Right atrium auricular region (tissue), 2 donors: ENCODE data around the gene MAP4. TPM values are rescaled to one million over a fixed set of nuclear protein-coding genes. Genes with fewer than 3 reads are reported as not detected.

ENCODE experiments used
- DNase-seq: peaks from one replicate; pipeline ENCODE4 v3.0.0-alpha.2; 2019; ENCODE audit warnings: low spot score
- H3K27ac ChIP-seq, 2 donors: fragments of 200-600 bp; sonication (generic); 1 replicate in 1 of 2; 2 replicates in 1 of 2; pipeline ENCODE4 v1.5.1; 2016 to 2019
- H3K27me3 ChIP-seq, 2 donors: fragments of 200-600 bp; sonication (generic); one replicate each; pipeline versions ENCODE4 v1.5.1 to v1.6.0; 2017 to 2019
- H3K36me3 ChIP-seq: fragments of 200-600 bp; sonication (generic); one replicate; pipeline ENCODE4 v1.5.1; 2016
- H3K4me1 ChIP-seq, 2 donors: fragments of 200-600 bp; sonication (generic); one replicate each; pipeline versions ENCODE4 v1.5.1 to v1.6.0; 2017 to 2019
- H3K4me3 ChIP-seq, 2 donors: fragments of 200-600 bp; sonication (generic); 1 replicate in 1 of 2; 2 replicates in 1 of 2; pipeline ENCODE4 v1.5.1; 2017 to 2019; ENCODE audit warnings: mild to moderate bottlenecking in 1 of 2, moderate library complexity in 1 of 2
- H3K9me3 ChIP-seq, 2 donors: fragments of 200-600 bp; sonication (generic); one replicate each; pipeline ENCODE4 v1.5.1; 2019
- microRNA counts, 2 donors: library from miRNA; unstranded; fragments of <30 nt; microRNA quantifications; one replicate each; lab custom pipeline; 2016 to 2017
- microRNA-seq, 2 donors: library from miRNA; unstranded; fragments of <30 nt; microRNA quantifications; one replicate each; pipeline ENCODE4, GENCODE V29; 2016 to 2017; ENCODE audit warnings: borderline number of aligned reads in 2 of 2, borderline replicate concordance in 1 of 2
- total RNA-seq, 2 donors: library from RNA; depleted of rRNA; stranded (reverse); fragments of >200 nt; gene quantifications; one replicate each; pipeline ENCODE4 v1.1.0, GENCODE V29; 2016
- TF ChIP-seq, protein P1 (sequence below), 2 donors: fragments of 200-600 bp; sonication (generic); IDR thresholded peaks; one replicate each; pipeline ENCODE4 v1.5.1; 2019; ENCODE audit warnings: antibody characterized with exemption in 2 of 2

MAP4 gene
- total RNA-seq, 2 donors from 2014 or later: 428 to 552 TPM

DNA sequence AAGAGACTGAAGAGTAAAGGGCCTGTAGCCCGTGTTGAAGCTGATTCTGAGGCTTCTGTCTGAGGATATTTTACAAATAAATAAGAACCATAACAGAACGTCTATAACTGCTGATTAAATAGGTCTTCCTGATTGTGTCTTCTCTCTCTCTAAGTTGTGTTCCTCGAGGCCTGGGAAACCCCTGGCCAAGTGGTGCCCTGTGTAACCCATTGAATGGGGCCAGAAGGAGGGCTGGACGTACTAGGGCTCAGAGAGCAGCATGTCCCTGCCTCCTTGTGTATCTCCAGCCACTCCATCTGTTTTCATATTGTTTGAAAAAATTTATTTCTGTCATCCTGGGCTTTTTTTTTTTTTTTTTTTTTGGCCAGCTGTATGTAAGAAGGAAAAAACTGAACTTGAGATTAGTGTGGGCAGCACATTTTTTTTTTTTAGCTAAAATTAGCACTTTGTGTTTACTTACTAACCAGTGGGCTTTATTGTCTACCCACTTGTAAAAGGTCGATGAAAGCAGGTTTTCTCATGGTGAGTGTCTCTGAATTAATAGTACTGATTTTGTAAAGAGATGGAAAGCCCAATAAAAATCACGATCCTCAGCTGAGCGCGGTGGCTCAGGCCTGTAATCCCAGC is 202.6 kb downstream of the MAP4 start:
- Histone ChIP-seq H3K27ac (no peak overlapping the region), H3K36me3 (peaks cover 60% of the 10 kb centered on the region), H3K4me3 (no peak overlapping the region), H3K4me1 (no peaks in the 10 kb centered on the region), H3K9me3 (no peaks in the 10 kb centered on the region), H3K27me3 (no peaks in the 10 kb centered on the region)
- no peak for DNase-seq
- TF ChIP-seq, protein P1, sequence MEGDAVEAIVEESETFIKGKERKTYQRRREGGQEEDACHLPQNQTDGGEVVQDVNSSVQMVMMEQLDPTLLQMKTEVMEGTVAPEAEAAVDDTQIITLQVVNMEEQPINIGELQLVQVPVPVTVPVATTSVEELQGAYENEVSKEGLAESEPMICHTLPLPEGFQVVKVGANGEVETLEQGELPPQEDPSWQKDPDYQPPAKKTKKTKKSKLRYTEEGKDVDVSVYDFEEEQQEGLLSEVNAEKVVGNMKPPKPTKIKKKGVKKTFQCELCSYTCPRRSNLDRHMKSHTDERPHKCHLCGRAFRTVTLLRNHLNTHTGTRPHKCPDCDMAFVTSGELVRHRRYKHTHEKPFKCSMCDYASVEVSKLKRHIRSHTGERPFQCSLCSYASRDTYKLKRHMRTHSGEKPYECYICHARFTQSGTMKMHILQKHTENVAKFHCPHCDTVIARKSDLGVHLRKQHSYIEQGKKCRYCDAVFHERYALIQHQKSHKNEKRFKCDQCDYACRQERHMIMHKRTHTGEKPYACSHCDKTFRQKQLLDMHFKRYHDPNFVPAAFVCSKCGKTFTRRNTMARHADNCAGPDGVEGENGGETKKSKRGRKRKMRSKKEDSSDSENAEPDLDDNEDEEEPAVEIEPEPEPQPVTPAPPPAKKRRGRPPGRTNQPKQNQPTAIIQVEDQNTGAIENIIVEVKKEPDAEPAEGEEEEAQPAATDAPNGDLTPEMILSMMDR (IDR thresholded peaks at IDR 0.05): no peak

DNA sequence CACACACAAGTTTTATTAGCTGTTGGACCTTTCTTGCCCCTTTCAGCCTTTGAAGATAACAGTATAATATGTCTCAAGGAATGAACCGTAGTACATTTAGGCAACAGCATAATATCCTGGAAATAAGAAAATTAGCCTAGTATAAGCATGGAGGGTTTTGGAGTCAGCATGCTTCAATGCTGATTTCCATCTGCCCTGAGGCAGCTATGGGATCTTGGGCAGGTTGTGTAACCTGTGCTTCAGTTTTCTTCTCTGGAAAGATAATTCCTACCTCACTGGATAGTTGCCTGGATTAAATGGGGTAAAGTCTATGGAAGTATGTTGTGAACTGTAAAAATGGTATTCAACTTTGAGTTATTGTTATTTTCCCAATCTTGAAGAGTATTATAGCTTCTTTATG is 211.6 kb downstream of the MAP4 start:
- Histone ChIP-seq H3K36me3 (peaks cover 23% of the 10 kb centered on the region), H3K4me3 (no peak overlapping the region), H3K27ac (no peak overlapping the region), H3K9me3 (no peaks in the 10 kb centered on the region), H3K27me3 (no peaks in the 10 kb centered on the region), H3K4me1 (peaks cover 0 to 16% of the 10 kb centered on the region in 2 donors)
- no peak for DNase-seq
- TF ChIP-seq, protein P1 (IDR thresholded peaks at IDR 0.05): no peak

- no peaks in the 10 kb centered on the region for H3K27me3 ChIP-seq
- peaks cover 0 to 16% of the 10 kb centered on the region in 2 donors for H3K4me1 ChIP-seq
- peak overlapping the region; percentile 94 to 99 for H3K27ac ChIP-seq
- H3K9me3 ChIP-seq: no peaks in the 10 kb centered on the region
- TF ChIP-seq, protein P1 (IDR thresholded peaks at IDR 0.05): no peak
- H3K4me3 ChIP-seq: peak overlapping the region; percentile 89 to 92
- peaks cover 19% of the 10 kb centered on the region for H3K36me3 ChIP-seq
- no peak for DNase-seq
Measured at GRCh38 chr3:47803480-47804025, 212.7 kb downstream of the MAP4 start.

GRCh38 chr3:47802734-47803479 is 213.3 kb downstream of the MAP4 start, which contains the start of gene DHX30:
Gene DHX30, plus strand, starts transcription at chr3:47803138. Its CDS starts 7,546 bp downstream, at chr3:47810684.
- DNase-seq: peak; percentile 90
- Histone ChIP-seq H3K4me1 (peaks cover 0 to 16% of the 10 kb centered on the region in 2 donors), H3K27me3 (no peaks in the 10 kb centered on the region), H3K4me3 (peak within 1 kb of the TSS; percentile 89 to 92), H3K36me3 (peaks cover 17% of the 10 kb centered on the region), H3K9me3 (no peaks in the 10 kb centered on the region), H3K27ac (peak within 1 kb of the TSS; percentile 94 to 99)
- TF ChIP-seq, protein P1 (IDR thresholded peaks at IDR 0.05): no peak

MicroRNA genes within 50 kb of the gene (microRNA counts, 767-probe panel; counts per million panel counts)
- 0 to 1,813 counts per million in 2 donors for microRNA hsa-miR-1226-3p (lab: Ali Mortazavi, UCI)

Small RNAs within 50 kb of the gene (microRNA-seq; reads per million reads assigned to microRNA genes)
- 26.2 to 47.4 reads per million in 2 donors for gene MIR1226

Other genes starting within 250 kb of the MAP4 start
- gene SMARCC1, start 234.5 kb downstream of the MAP4 start, total RNA-seq: 10 to 100 TPM; 11.6 to 19.3 TPM
- 10 to 100 TPM; 47.9 to 57.6 TPM for gene DHX30, start 213.3 kb downstream of the MAP4 start, total RNA-seq
- under 1 TPM; 0.24 to 0.74 TPM for gene CDC25A, start 172.0 kb upstream of the MAP4 start, total RNA-seq
- gene CAMP, start 207.1 kb upstream of the MAP4 start, total RNA-seq: 1 to 10 TPM in 1 of 2 donors, not detected in 1; 1.5 TPM
- gene ZNF589, start 224.7 kb upstream of the MAP4 start, total RNA-seq: 1 to 10 TPM; 6.6 to 6.7 TPM